ENCODE measurements around the gene SEMA7A. TPM values are rescaled to one million over a fixed set of nuclear protein-coding genes. Genes with fewer than 3 reads are reported as not detected.

SEMA7A gene
- total RNA-seq, 4 donors from 2014 or later = 0.20 to 5.6 (median 3.1) TPM

GRCh38 chr15:74422652-74423430, 10.9 kb downstream of the SEMA7A start:
- WGBS, 2 donors (ENCODE audit: low coverage in 1 of 2) = 81% methylated on average over 14 of the region's 14 CpGs; no CpG with 5 or more reads in 1 of the 2 donors
- H3K27ac ChIP-seq = peak overlapping the region in 1 of 4 donors; percentile 21
- no peaks in the 10 kb centered on the region for H3K9me3 ChIP-seq
- no peaks in the 10 kb centered on the region for H3K4me1 ChIP-seq
- no peaks in the 10 kb centered on the region for H3K27me3 ChIP-seq
- no peak for DNase-seq
- in situ Hi-C loops (cut with MboI; ENCODE audit: low pct_ligation_motif_present in 1 of 4, low pct_unique_long_range_greater_than_20kb in 1 of 4, low sequenced_read_pairs in 3 of 4) = no loop called here
- intact Hi-C loops (cut with DNase I; ENCODE audit: low total_unique reads) = no loop called here
- no peaks in the 10 kb centered on the region for H3K36me3 ChIP-seq
- TF ChIP-seq POLR2AphosphoS5 (IDR thresholded peaks at IDR 0.05) (no peak), POLR2A (IDR thresholded peaks at IDR 0.05) (no peak), CTCF (IDR thresholded peaks at IDR 0.05) (no peak), EP300 (IDR thresholded peaks at IDR 0.05; ENCODE audit: low read depth) (no peak)
- H3K4me3 ChIP-seq = no peak overlapping the region

- DNase-seq = no peak
- H3K9me3 ChIP-seq = no peaks in the 10 kb centered on the region
- no peaks in the 10 kb centered on the region for H3K36me3 ChIP-seq
- peak overlapping the region in 1 of 4 donors; percentile 21 for H3K27ac ChIP-seq
- H3K4me3 ChIP-seq = no peak overlapping the region
- 83% methylated on average over 5 of the region's 9 CpGs; no CpG with 5 or more reads in 1 of the 2 donors for WGBS, 2 donors (ENCODE audit: low coverage in 1 of 2)
- H3K4me1 ChIP-seq = no peaks in the 10 kb centered on the region
- no peaks in the 10 kb centered on the region for H3K27me3 ChIP-seq
- TF ChIP-seq EP300 (IDR thresholded peaks at IDR 0.05; ENCODE audit: low read depth) (no peak), POLR2AphosphoS5 (IDR thresholded peaks at IDR 0.05) (no peak), POLR2A (IDR thresholded peaks at IDR 0.05) (no peak), CTCF (IDR thresholded peaks at IDR 0.05) (no peak)
- intact Hi-C loops (cut with DNase I; ENCODE audit: low total_unique reads) = no loop called here
- in situ Hi-C loops (cut with MboI; ENCODE audit: low pct_ligation_motif_present in 1 of 4, low pct_unique_long_range_greater_than_20kb in 1 of 4, low sequenced_read_pairs in 3 of 4) = no loop called here
Observed at GRCh38 chr15:74422265-74422651, 11.5 kb downstream of the SEMA7A start.

GRCh38 chr15:74421302-74422245, 12.2 kb downstream of the SEMA7A start:
- Histone ChIP-seq H3K9me3 (no peaks in the 10 kb centered on the region), H3K27me3 (no peaks in the 10 kb centered on the region), H3K4me1 (no peaks in the 10 kb centered on the region), H3K27ac (no peak overlapping the region), H3K4me3 (no peak overlapping the region), H3K36me3 (no peaks in the 10 kb centered on the region)
- WGBS, 2 donors (ENCODE audit: low coverage in 1 of 2) = 84% methylated on average over 19 of the region's 20 CpGs; no CpG with 5 or more reads in 1 of the 2 donors
- DNase-seq = no peak
- in situ Hi-C loops (cut with MboI; ENCODE audit: low pct_ligation_motif_present in 1 of 4, low pct_unique_long_range_greater_than_20kb in 1 of 4, low sequenced_read_pairs in 3 of 4) (no loop called here), intact Hi-C loops (cut with DNase I; ENCODE audit: low total_unique reads) (no loop called here)
- TF ChIP-seq EP300 (IDR thresholded peaks at IDR 0.05; ENCODE audit: low read depth) (no peak), POLR2A (IDR thresholded peaks at IDR 0.05) (no peak), CTCF (IDR thresholded peaks at IDR 0.05) (no peak), POLR2AphosphoS5 (IDR thresholded peaks at IDR 0.05) (no peak)

All from transverse colon (tissue), 4 donors.